Measurements from ENCODE around the gene SLC9A7.

Gene SLC9A7

DNA sequence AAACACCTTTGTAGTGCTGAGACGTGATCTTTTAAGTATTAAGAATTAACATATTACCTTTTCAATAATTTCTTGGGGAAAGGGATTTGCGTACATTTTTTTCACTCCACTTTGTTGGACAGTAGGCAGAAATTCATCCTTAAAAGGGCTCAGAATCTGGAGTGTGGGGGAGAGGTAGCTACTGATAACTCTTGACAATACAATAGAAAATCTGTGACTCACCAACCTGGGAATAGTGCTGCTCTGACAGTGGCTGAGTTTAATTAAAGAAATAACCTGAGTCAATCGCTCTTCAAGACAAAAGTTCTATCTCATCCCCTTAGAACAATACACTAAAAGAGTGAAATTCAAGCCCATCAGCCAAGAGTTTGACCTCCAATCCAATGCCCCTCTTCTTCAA, 60.2 kb downstream of the SLC9A7 start:
- DNase-seq: no peak

DNA sequence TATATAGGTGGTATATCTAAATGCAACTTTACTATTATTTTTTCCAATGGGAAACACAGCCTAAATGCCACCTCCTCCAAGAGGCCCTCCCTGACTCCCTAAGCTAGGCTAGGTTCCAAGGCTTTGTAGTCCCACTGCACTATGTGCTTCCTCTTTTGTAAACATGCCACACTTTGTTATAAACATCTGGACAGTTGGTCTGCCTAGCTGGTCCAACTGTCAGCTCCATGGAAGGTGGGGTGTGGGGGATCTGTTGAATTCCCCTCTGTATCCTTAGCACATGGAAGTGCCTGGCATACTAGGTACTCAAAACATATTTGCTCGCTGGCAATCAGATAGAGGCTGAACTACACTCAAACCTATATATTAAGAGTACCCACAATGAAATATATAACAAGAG, 63.4 kb downstream of the SLC9A7 start:
- DNase-seq: no peak

- no peak for DNase-seq
These were observed 64.4 kb downstream of the SLC9A7 start for GRCh38 chrX:46694549-46694948.

- no peak for DNase-seq
These were observed 65.8 kb downstream of the SLC9A7 start for GRCh38 chrX:46693149-46693548.

DNA sequence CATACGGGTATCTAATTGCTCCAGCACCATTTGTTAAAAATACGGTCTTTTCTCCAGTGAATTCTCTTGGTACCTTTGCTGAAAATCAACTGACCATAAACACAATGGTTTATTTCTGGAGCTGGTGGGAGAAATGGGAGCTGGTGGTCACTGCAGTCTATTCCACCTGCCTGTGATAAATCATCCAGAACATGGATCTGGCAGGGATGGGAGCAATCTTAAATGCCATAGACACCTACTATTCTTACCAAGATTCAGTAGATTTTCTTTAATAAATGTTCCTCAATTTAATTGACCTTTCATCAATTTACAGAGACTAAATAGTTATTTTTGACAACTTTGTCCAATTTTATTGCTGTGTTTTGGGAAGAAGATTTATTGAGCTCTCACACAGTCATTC, 68.1 kb downstream of the SLC9A7 start:
- no peak for DNase-seq

- no peak for DNase-seq
These were observed 71.3 kb downstream of the SLC9A7 start for GRCh38 chrX:46687619-46688018.

GRCh38 chrX:46686003-46686645, 72.8 kb downstream of the SLC9A7 start:
- DNase-seq: peak in 2 of 3 experiments; percentile 25 to 71

GRCh38 chrX:46683048-46683447, 75.9 kb downstream of the SLC9A7 start:
- no peak for DNase-seq

GRCh38 chrX:46681849-46682248, 77.1 kb downstream of the SLC9A7 start:
- DNase-seq: no peak

DNA sequence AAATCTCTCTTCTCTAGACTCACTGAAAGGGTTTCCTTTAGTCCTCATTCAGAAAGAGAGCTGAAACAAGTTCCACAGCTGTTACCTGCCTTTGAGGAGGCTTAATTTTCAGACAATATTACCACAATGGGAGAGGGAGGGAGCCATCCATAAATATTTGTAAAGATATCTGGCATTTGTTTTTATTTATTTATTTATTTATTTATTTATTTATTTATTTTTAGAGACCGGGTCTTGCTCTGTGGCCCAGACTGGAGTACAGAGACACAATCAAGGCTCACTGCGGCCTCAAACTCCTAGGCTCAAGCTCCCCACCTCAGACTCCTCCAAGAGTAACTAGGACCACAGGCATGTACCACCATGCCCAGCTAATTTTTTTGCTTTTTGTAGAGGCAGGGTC, 80.7 kb downstream of the SLC9A7 start:
- no peak for DNase-seq

GRCh38 chrX:46676399-46677356, 82.2 kb downstream of the SLC9A7 start:
- no peak for DNase-seq

DNA sequence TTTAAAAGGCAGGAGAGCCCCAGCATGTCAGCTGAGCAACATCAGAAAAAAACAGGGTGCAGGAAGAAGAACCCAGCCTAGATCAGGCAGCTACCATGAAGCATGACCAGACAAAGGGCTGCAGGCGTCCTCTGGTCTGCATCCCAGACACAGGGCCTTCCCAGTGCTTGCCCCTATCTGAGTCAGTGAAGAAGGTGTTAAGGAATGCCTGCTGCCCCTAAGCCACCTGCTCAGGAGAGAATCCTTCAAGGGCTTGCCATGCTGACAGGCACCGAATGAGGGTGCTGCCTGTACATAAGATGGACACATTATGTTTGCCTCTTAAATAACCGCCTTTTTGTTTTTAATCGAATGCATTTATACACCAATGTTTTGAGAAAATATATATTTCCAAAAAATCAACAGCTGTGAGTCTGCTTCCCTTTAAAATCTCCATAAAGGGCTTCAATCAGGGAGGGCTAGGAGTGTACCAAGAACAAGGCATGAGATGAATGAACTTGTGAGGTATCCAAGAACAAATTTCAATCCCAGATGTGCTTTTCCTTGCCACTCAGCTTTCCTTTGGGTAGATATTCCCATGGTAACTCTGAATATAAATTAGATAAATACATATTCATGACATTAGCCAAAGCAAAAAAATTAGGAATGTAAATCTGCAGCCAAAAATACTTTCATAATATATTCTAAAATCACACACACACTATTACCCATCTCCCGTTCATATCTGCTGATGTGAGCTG, 85.1 kb downstream of the SLC9A7 start:
- no peak for DNase-seq

DNA sequence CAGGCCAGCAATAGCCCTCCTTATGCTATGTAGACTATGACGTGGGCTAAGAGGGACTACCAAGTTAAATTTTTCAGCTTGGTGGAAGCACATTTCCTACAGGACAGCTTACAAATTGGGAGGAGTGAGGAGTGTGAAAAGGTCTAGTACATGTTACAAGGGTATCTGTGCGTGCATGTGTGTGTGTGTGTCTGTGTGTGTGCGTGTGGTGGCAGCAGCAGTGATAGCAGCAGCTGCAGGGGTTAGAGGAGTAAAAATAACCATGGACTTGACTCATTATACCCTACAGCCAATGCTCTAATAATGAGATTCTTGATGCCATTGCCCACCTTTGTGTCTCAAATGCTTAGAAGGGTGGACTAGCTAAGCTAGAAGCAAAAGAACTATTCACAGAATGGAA, 88.6 kb downstream of the SLC9A7 start:
- DNase-seq: no peak

DNA sequence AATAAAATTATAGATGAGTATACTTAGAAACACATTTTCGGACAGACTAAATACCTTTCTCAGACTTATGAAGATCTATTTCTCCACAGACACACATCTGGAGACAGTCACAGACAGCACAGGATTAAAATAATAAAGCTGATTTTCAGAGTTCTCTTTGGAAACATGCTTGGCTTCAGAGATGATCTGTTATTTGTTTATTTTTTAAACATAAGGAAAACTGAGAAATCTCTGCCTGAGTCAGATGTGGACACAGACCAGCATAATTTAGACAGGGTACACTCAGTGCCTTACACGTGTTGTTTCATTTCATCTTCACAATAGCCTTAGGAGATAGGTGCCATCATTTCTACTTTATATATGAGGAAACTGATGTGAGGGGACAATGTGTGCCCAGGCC, 92.1 kb downstream of the SLC9A7 start:
- DNase-seq: no peak

- DNase-seq: peak in 1 of 3 experiments; percentile 34
These were observed 93.4 kb downstream of the SLC9A7 start for GRCh38 chrX:46665232-46666152.

- no peak for DNase-seq
These were observed 96.5 kb downstream of the SLC9A7 start for GRCh38 chrX:46662188-46662958.

- peak in 2 of 3 experiments; percentile 14 to 42 for DNase-seq
These were observed 105.4 kb downstream of the SLC9A7 start for GRCh38 chrX:46653482-46653881.

DNA sequence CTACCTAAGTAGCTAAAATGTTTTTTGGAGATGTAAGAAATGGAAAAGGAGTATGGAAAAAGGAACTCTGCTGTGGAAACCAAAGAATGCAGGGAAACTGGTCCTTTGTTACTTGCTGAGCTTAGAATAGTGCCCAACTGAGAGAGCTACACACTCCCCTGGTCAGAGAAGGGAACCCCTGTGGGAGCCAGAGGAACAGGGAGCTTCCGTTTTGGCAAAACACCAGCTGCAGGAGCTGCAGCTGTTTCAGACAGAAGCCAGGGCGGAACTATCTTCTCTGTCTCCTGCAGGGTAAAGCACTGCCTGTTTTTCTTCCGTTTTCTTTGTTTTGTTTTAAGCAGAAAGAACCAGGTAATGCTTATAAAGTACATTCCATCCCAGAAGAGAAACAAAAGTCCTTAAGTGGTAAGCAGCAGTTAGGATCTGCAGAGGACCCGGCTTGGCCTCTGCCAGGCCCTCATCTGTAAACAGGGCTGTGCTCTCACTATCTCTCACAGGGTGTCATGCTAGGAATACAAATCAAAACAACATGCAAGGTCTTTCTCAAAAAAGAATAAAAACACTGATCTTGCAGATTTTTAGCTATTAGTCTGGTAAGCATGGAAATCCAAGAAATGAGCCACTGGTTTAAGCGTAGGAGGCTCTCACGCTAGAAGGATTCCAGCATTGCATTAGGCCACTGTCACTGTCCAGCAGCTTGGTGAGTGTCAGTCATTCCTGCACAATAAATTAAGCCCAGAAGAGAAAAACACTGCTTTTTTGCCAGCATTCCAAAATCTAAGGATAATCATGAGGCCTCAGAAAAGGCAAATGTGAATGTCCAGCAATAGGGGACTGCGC, 109.3 kb downstream of the SLC9A7 start:
- DNase-seq: peak in 2 of 3 experiments; percentile 43 to 74

- DNase-seq: no peak
These were observed 110.3 kb downstream of the SLC9A7 start for GRCh38 chrX:46648660-46649059.

- no peak for DNase-seq
These were observed 111.7 kb downstream of the SLC9A7 start for GRCh38 chrX:46647251-46647650.

- peak in 1 of 3 experiments; percentile 41 for DNase-seq
These were observed 113.3 kb downstream of the SLC9A7 start for GRCh38 chrX:46645614-46646013.
